Activated CD8-positive, alpha-beta memory T cell treated with anti-CD3 and anti-CD28 coated beads for 36 hours (primary cell): ENCODE measurements around the gene SGPP1. TPM values are rescaled to one million over a fixed set of nuclear protein-coding genes. Genes with fewer than 3 reads are reported as not detected.
"Not testable (repeated sequence)": the region's sequence is repeated elsewhere in the genome, so short reads cannot be mapped to it uniquely, and the experiment has no call there.

ENCODE experiments used
- CTCF ChIA-PET: fragments of 350-600 bp; sonication (Branson Sonifier 250); formaldehyde crosslinking; loops from one replicate; lab custom pipeline; 2021; ENCODE audit warnings: antibody characterized with exemption; lab: Charles Lee
- POLR2A ChIA-PET: fragments of 350-600 bp; sonication (Branson Sonifier 250); formaldehyde crosslinking; loops from one replicate; lab custom pipeline; 2021; ENCODE audit warnings: antibody characterized with exemption; lab: Charles Lee
- total RNA-seq, 2 experiments: library from RNA; stranded (reverse); gene quantifications; one replicate each; pipeline ENCODE4 v1.2.3, GENCODE V29; 2021

The SGPP1 gene
- total RNA-seq, 2 experiments from 2014 or later = 12.8 to 13.6 TPM

- POLR2A ChIA-PET = no interaction called here
- CTCF ChIA-PET = no interaction called here
Observed at GRCh38 chr14:63685401-63685800, 42.5 kb downstream of the SGPP1 start.

- POLR2A ChIA-PET = no interaction called here
- CTCF ChIA-PET = no interaction called here
Observed at GRCh38 chr14:63682727-63683593, 44.9 kb downstream of the SGPP1 start.

GRCh38 chr14:63678536-63678935, 49.3 kb downstream of the SGPP1 start:
- ChIA-PET CTCF (no interaction called here), POLR2A (no interaction called here)

- ChIA-PET CTCF (interaction anchor here (0.6 kb wide), 1 partner anchor 75 kb away, joined by 5 read pairs; no protein-coding TSS in a partner anchor), POLR2A (no interaction called here)
Observed at GRCh38 chr14:63677891-63678379, 49.9 kb downstream of the SGPP1 start.

- ChIA-PET POLR2A (no interaction called here), CTCF (no interaction called here)
Observed at GRCh38 chr14:63676615-63677014, 51.2 kb downstream of the SGPP1 start.

- ChIA-PET POLR2A (no interaction called here), CTCF (interaction anchor here (0.6 kb wide), 1 partner anchor 84 kb away, joined by 4 read pairs; no protein-coding TSS in a partner anchor)
Observed at GRCh38 chr14:63673886-63674497, 53.9 kb downstream of the SGPP1 start.

- ChIA-PET CTCF (no interaction called here), POLR2A (no interaction called here)
Observed at GRCh38 chr14:63673255-63673654, 54.6 kb downstream of the SGPP1 start.

GRCh38 chr14:63672417-63673180, 55.3 kb downstream of the SGPP1 start:
- CTCF ChIA-PET = no interaction called here
- POLR2A ChIA-PET = no interaction called here

- POLR2A ChIA-PET = no interaction called here
Observed at GRCh38 chr14:63671987-63672386, 55.9 kb downstream of the SGPP1 start.

GRCh38 chr14:63670692-63671091, 57.2 kb downstream of the SGPP1 start:
- POLR2A ChIA-PET = no interaction called here
- CTCF ChIA-PET = no interaction called here

More at GRCh38 chr14:63671987-63672386, 55.9 kb downstream of the SGPP1 start:
- CTCF ChIA-PET = no interaction called here

- POLR2A ChIA-PET = no interaction called here
- CTCF ChIA-PET = no interaction called here
Observed at GRCh38 chr14:63666335-63666734, 61.5 kb downstream of the SGPP1 start.

GRCh38 chr14:63663428-63664341, 64.2 kb downstream of the SGPP1 start:
- POLR2A ChIA-PET = no interaction called here
- CTCF ChIA-PET = interaction anchor here (0.6 kb wide), 1 partner anchor 206 kb away, joined by 4 read pairs; no protein-coding TSS in a partner anchor

GRCh38 chr14:63662776-63663175, 65.1 kb downstream of the SGPP1 start:
- ChIA-PET POLR2A (no interaction called here), CTCF (interaction anchor here (1.7 kb wide), 1 partner anchor 107 kb away, joined by 3 read pairs; no protein-coding TSS in a partner anchor)

GRCh38 chr14:63661881-63662280, 66.0 kb downstream of the SGPP1 start:
- CTCF ChIA-PET = interaction anchor here (1.7 kb wide), 1 partner anchor 108 kb away, joined by 3 read pairs; no protein-coding TSS in a partner anchor
- POLR2A ChIA-PET = not testable (repeated sequence)

- ChIA-PET CTCF (no interaction called here), POLR2A (no interaction called here)
Observed at GRCh38 chr14:63659726-63660125, 68.1 kb downstream of the SGPP1 start.

GRCh38 chr14:63656194-63656593, 71.7 kb downstream of the SGPP1 start:
- ChIA-PET POLR2A (no interaction called here), CTCF (no interaction called here)

- POLR2A ChIA-PET = no interaction called here
Observed at GRCh38 chr14:63654936-63655335, 72.9 kb downstream of the SGPP1 start.

GRCh38 chr14:63654346-63654745, 73.5 kb downstream of the SGPP1 start:
- ChIA-PET POLR2A (no interaction called here), CTCF (interaction anchor here (0.6 kb wide), 1 partner anchor 21 kb away, joined by 3 read pairs; no protein-coding TSS in a partner anchor)

More at GRCh38 chr14:63654936-63655335, 72.9 kb downstream of the SGPP1 start:
- CTCF ChIA-PET = interaction anchor here (0.6 kb wide), 1 partner anchor 22 kb away, joined by 3 read pairs; no protein-coding TSS in a partner anchor
